ENCODE results near the gene SIM1.

DNA sequence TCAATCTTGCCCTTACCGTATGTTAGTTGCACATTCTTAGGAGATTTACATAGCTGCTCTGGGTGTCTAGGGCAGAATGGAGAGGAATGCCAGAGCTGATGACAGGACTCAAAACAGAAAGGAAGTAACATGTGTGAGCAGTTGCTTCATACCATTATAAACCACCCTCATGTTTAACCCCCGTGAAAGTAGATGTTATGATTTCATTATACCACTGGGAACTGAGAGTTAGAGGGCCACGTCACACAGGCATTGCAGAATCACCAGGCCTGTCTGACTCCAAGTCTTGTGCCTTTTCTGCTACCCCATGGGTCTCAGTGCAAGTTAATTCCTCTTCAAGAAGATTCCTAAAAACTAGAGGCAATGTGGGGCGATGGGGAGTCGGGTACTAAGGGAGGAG lies 23.5 kb upstream of the SIM1 start:
- TF ChIP-seq ZFX (IDR thresholded peaks at IDR 0.05; ENCODE audit: borderline replicate concordance): no peak
- TF ChIP-seq, protein P1, sequence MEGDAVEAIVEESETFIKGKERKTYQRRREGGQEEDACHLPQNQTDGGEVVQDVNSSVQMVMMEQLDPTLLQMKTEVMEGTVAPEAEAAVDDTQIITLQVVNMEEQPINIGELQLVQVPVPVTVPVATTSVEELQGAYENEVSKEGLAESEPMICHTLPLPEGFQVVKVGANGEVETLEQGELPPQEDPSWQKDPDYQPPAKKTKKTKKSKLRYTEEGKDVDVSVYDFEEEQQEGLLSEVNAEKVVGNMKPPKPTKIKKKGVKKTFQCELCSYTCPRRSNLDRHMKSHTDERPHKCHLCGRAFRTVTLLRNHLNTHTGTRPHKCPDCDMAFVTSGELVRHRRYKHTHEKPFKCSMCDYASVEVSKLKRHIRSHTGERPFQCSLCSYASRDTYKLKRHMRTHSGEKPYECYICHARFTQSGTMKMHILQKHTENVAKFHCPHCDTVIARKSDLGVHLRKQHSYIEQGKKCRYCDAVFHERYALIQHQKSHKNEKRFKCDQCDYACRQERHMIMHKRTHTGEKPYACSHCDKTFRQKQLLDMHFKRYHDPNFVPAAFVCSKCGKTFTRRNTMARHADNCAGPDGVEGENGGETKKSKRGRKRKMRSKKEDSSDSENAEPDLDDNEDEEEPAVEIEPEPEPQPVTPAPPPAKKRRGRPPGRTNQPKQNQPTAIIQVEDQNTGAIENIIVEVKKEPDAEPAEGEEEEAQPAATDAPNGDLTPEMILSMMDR (IDR thresholded peaks at IDR 0.05): no peak

Measured in 22Rv1 (cell line).